Activated CD4-positive, alpha-beta T cell treated with anti-CD3 and anti-CD28 coated beads, Interleukin-2, amount 10 ng/mL, durations not matched to agents 7 days and 5 days (primary cell): ENCODE data around the gene SRA1. TPM values are rescaled to one million over a fixed set of nuclear protein-coding genes. Genes with fewer than 3 reads are reported as not detected.

Experiments
- CTCF ChIA-PET: fragments of 350-600 bp; sonication (Branson Sonifier 250); formaldehyde crosslinking; loops from one replicate; lab custom pipeline; 2021; ENCODE audit warnings: antibody characterized with exemption; lab: Charles Lee
- POLR2A ChIA-PET: fragments of 350-600 bp; sonication (Branson Sonifier 250); formaldehyde crosslinking; loops from one replicate; lab custom pipeline; 2021; ENCODE audit warnings: antibody characterized with exemption; lab: Charles Lee
- DNase-seq: peaks from one replicate; pipeline ENCODE4 v3.0.0-alpha.2; 2020
- H3K27ac Mint-ChIP-seq: one replicate; pipeline ENCODE4 v1.8.0; 2021; ENCODE audit warnings: mild to moderate bottlenecking, moderate library complexity, mixed read lengths
- H3K27me3 Mint-ChIP-seq: one replicate; pipeline ENCODE4 v1.8.0; 2021; ENCODE audit warnings: mixed read lengths
- H3K36me3 Mint-ChIP-seq: one replicate; pipeline ENCODE4 v1.8.0; 2021; ENCODE audit warnings: low read depth, mixed read lengths
- H3K4me1 Mint-ChIP-seq: one replicate; pipeline ENCODE4 v1.8.0; 2021; ENCODE audit warnings: mixed read lengths
- H3K4me3 Mint-ChIP-seq: one replicate; pipeline ENCODE4 v1.8.0; 2021; ENCODE audit warnings: mild to moderate bottlenecking, moderate library complexity, mixed read lengths
- H3K9me3 Mint-ChIP-seq: one replicate; pipeline ENCODE4 v1.8.0; 2021; ENCODE audit warnings: mixed read lengths
- total RNA-seq, 2 experiments: library from RNA; stranded (reverse); gene quantifications; one replicate each; pipeline ENCODE4 v1.2.3, GENCODE V29; 2021

The SRA1 gene
- total RNA-seq, 2 experiments from 2014 or later, result 32.4 to 38.0 TPM

- H3K27ac Mint-ChIP-seq, result peak overlapping the region; percentile 97
- DNase-seq, result peak; percentile 33
- POLR2A ChIA-PET, result interaction anchor here (0.6 to 1.6 kb wide), 2 partner anchors 78 to 1130 kb away, joined by 3 read pairs; partner anchors contain the start of genes IK and NDUFA2
- peaks cover 44% of the 10 kb centered on the region for H3K36me3 Mint-ChIP-seq
- H3K4me1 Mint-ChIP-seq, result peaks cover 54% of the 10 kb centered on the region
- H3K4me3 Mint-ChIP-seq, result peak overlapping the region; percentile 65
- H3K27me3 Mint-ChIP-seq, result no peaks in the 10 kb centered on the region
- CTCF ChIA-PET, result interaction anchor here (0.8 to 1.6 kb wide), 5 partner anchors 8 to 66 kb away, joined by 3 to 6 read pairs (median 3); no protein-coding TSS in a partner anchor
- H3K9me3 Mint-ChIP-seq, result no peaks in the 10 kb centered on the region
These were observed 11.9 kb upstream of the SRA1 start for GRCh38 chr5:140569197-140569596.

GRCh38 chr5:140568443-140569063, 11.3 kb upstream of the SRA1 start:
- DNase-seq, result no peak
- no peaks in the 10 kb centered on the region for H3K9me3 Mint-ChIP-seq
- ChIA-PET POLR2A (no interaction called here), CTCF (interaction anchor here (0.8 to 1.2 kb wide), 5 partner anchors 9 to 67 kb away, joined by 3 read pairs; partner anchors contain the start of gene EIF4EBP3)
- H3K27me3 Mint-ChIP-seq, result no peaks in the 10 kb centered on the region
- H3K4me3 Mint-ChIP-seq, result peak overlapping the region; percentile 65
- H3K27ac Mint-ChIP-seq, result peak overlapping the region; percentile 97
- peaks cover 58% of the 10 kb centered on the region for H3K4me1 Mint-ChIP-seq
- peaks cover 44% of the 10 kb centered on the region for H3K36me3 Mint-ChIP-seq

GRCh38 chr5:140567871-140568270, 10.6 kb upstream of the SRA1 start:
- H3K9me3 Mint-ChIP-seq, result no peaks in the 10 kb centered on the region
- CTCF ChIA-PET, result interaction anchor here (0.9 kb wide), 1 partner anchor 20 kb away, joined by 3 read pairs; the partner anchor contains the start of gene EIF4EBP3
- H3K36me3 Mint-ChIP-seq, result peaks cover 44% of the 10 kb centered on the region
- no peaks in the 10 kb centered on the region for H3K27me3 Mint-ChIP-seq
- DNase-seq, result no peak
- peaks cover 64% of the 10 kb centered on the region for H3K4me1 Mint-ChIP-seq
- POLR2A ChIA-PET, result no interaction called here
- H3K27ac Mint-ChIP-seq, result peak overlapping the region; percentile 97
- no peak overlapping the region for H3K4me3 Mint-ChIP-seq

GRCh38 chr5:140567136-140567818, 10.0 kb upstream of the SRA1 start:
- H3K27ac Mint-ChIP-seq, result no peak overlapping the region
- no peaks in the 10 kb centered on the region for H3K9me3 Mint-ChIP-seq
- no peaks in the 10 kb centered on the region for H3K27me3 Mint-ChIP-seq
- no peak for DNase-seq
- ChIA-PET POLR2A (no interaction called here), CTCF (interaction anchor here (0.8 to 3.2 kb wide), 4 partner anchors 19 to 323 kb away, joined by 3 to 15 read pairs (median 3); partner anchors contain the start of gene EIF4EBP3)
- no peak overlapping the region for H3K4me3 Mint-ChIP-seq
- H3K4me1 Mint-ChIP-seq, result peaks cover 68% of the 10 kb centered on the region
- peaks cover 44% of the 10 kb centered on the region for H3K36me3 Mint-ChIP-seq

GRCh38 chr5:140566665-140567064, 9.4 kb upstream of the SRA1 start:
- POLR2A ChIA-PET, result no interaction called here

GRCh38 chr5:140565780-140566095, 8.5 kb upstream of the SRA1 start:
- Mint-ChIP-seq H3K4me3 (peak overlapping the region; percentile 94), H3K4me1 (peaks cover 68% of the 10 kb centered on the region), H3K36me3 (peaks cover 43% of the 10 kb centered on the region), H3K27ac (peak overlapping the region; percentile 95), H3K27me3 (no peaks in the 10 kb centered on the region), H3K9me3 (no peaks in the 10 kb centered on the region)
- no peak for DNase-seq
- CTCF ChIA-PET, result interaction anchor here (0.9 to 3.2 kb wide), 5 partner anchors 11 to 215 kb away, joined by 3 to 15 read pairs (median 3); partner anchors contain the start of gene EIF4EBP3
- POLR2A ChIA-PET, result no interaction called here

More at GRCh38 chr5:140566665-140567064, 9.4 kb upstream of the SRA1 start:
- Mint-ChIP-seq H3K9me3 (no peaks in the 10 kb centered on the region), H3K4me3 (no peak overlapping the region), H3K36me3 (peaks cover 44% of the 10 kb centered on the region), H3K27me3 (no peaks in the 10 kb centered on the region), H3K27ac (peak overlapping the region; percentile 68), H3K4me1 (peaks cover 68% of the 10 kb centered on the region)
- CTCF ChIA-PET, result interaction anchor here (0.8 to 3.2 kb wide), 4 partner anchors 18 to 322 kb away, joined by 3 to 15 read pairs (median 3); partner anchors contain the start of gene EIF4EBP3
- no peak for DNase-seq

- DNase-seq, result no peak
- peaks cover 67% of the 10 kb centered on the region for H3K4me1 Mint-ChIP-seq
- peak overlapping the region; percentile 95 for H3K27ac Mint-ChIP-seq
These were observed 7.9 kb upstream of the SRA1 start for GRCh38 chr5:140565024-140565779.

GRCh38 chr5:140564196-140565023, 7.1 kb upstream of the SRA1 start, which contains the start of the genes APBB3 and SLC35A4:
APBB3 (minus strand) TSS chr5:140564598; CDS start chr5:140564245, 353 bp downstream.
SLC35A4 (plus strand) TSS chr5:140564828; CDS start chr5:140567170, 2,342 bp downstream.
- H3K9me3 Mint-ChIP-seq, result no peaks in the 10 kb centered on the region
- ChIA-PET POLR2A (no interaction called here), CTCF (interaction anchor here (0.9 to 3.2 kb wide), 4 partner anchors 12 to 163 kb away, joined by 3 to 15 read pairs (median 3); partner anchors contain the start of genes ANKHD1 and EIF4EBP3)
- peaks cover 59% of the 10 kb centered on the region for H3K4me1 Mint-ChIP-seq
- DNase-seq, result peak; percentile 99
- peaks cover 37% of the 10 kb centered on the region for H3K36me3 Mint-ChIP-seq
- H3K27me3 Mint-ChIP-seq, result no peaks in the 10 kb centered on the region
- H3K4me3 Mint-ChIP-seq, result peak within 1 kb of the TSS; percentile 94
- peak within 1 kb of the TSS; percentile 95 for H3K27ac Mint-ChIP-seq

More at GRCh38 chr5:140565024-140565779, 7.9 kb upstream of the SRA1 start:
- CTCF ChIA-PET, result interaction anchor here (0.9 to 3.2 kb wide), 4 partner anchors 12 to 214 kb away, joined by 3 to 15 read pairs (median 4); partner anchors contain the start of gene EIF4EBP3
- H3K4me3 Mint-ChIP-seq, result peak overlapping the region; percentile 94
- H3K27me3 Mint-ChIP-seq, result no peaks in the 10 kb centered on the region
- H3K9me3 Mint-ChIP-seq, result no peaks in the 10 kb centered on the region
- POLR2A ChIA-PET, result no interaction called here
- peaks cover 41% of the 10 kb centered on the region for H3K36me3 Mint-ChIP-seq

GRCh38 chr5:140563596-140563995, 6.3 kb upstream of the SRA1 start:
- CTCF ChIA-PET, result interaction anchor here (0.7 to 3.3 kb wide), 5 partner anchors 8 to 162 kb away, joined by 3 to 16 read pairs (median 3); partner anchors contain the start of genes ANKHD1 and EIF4EBP3
- no peak for DNase-seq
- H3K4me1 Mint-ChIP-seq, result peaks cover 51% of the 10 kb centered on the region
- H3K36me3 Mint-ChIP-seq, result peaks cover 32% of the 10 kb centered on the region
- no peaks in the 10 kb centered on the region for H3K27me3 Mint-ChIP-seq
- H3K9me3 Mint-ChIP-seq, result no peaks in the 10 kb centered on the region
- peak overlapping the region; percentile 94 for H3K4me3 Mint-ChIP-seq
- POLR2A ChIA-PET, result interaction anchor here (0.7 kb wide), 1 partner anchor 200 kb away, joined by 3 read pairs; no protein-coding TSS in a partner anchor
- H3K27ac Mint-ChIP-seq, result peak overlapping the region; percentile 95

GRCh38 chr5:140561753-140562523, 4.7 kb upstream of the SRA1 start:
- Mint-ChIP-seq H3K36me3 (peaks cover 25% of the 10 kb centered on the region), H3K27me3 (no peaks in the 10 kb centered on the region), H3K27ac (no peak overlapping the region), H3K9me3 (no peaks in the 10 kb centered on the region), H3K4me3 (no peak overlapping the region), H3K4me1 (peaks cover 45% of the 10 kb centered on the region)
- DNase-seq, result no peak
- CTCF ChIA-PET, result interaction anchor here (0.8 to 3.3 kb wide), 4 partner anchors 9 to 159 kb away, joined by 3 to 16 read pairs (median 5); partner anchors contain the start of gene EIF4EBP3
- POLR2A ChIA-PET, result no interaction called here

GRCh38 chr5:140560227-140560626, 3.0 kb upstream of the SRA1 start:
- CTCF ChIA-PET, result interaction anchor here (1.0 to 1.9 kb wide), 2 partner anchors 13 to 17 kb away, joined by 5 to 13 read pairs; partner anchors contain the start of gene EIF4EBP3
- Mint-ChIP-seq H3K4me1 (peaks cover 43% of the 10 kb centered on the region), H3K9me3 (no peaks in the 10 kb centered on the region), H3K27ac (no peak overlapping the region), H3K27me3 (no peaks in the 10 kb centered on the region), H3K4me3 (no peak overlapping the region), H3K36me3 (peaks cover 28% of the 10 kb centered on the region)
- POLR2A ChIA-PET, result no interaction called here
- DNase-seq, result no peak
